Measurements from ENCODE around the gene KRT222.

GRCh38 chr17:40615068-40615840 is 49.7 kb downstream of the KRT222 start:
- TF ChIP-seq POLR2AphosphoS5 (IDR thresholded peaks at IDR 0.05; ENCODE audit: low read depth): no peak
- TF ChIP-seq CTCF (IDR thresholded peaks at IDR 0.05; ENCODE audit: insufficient read depth, low read length): no peak
